ENCODE results near the gene CST8.
"Not testable (repeated sequence)": the region's sequence is repeated elsewhere in the genome, so short reads cannot be mapped to it uniquely, and the experiment has no call there.

Gene CST8

GRCh38 chr20:23456873-23457272 lies 34.0 kb upstream of the CST8 start:
- peaks cover under 1% of the 10 kb centered on the region for H3K27me3 Mint-ChIP-seq
- no peak overlapping the region for H3K4me3 Mint-ChIP-seq
- no peak overlapping the region for H3K27ac Mint-ChIP-seq
- H3K9me3 Mint-ChIP-seq (ENCODE audit: low read depth) = no peaks in the 10 kb centered on the region
- H3K4me1 Mint-ChIP-seq (ENCODE audit: low read depth) = peaks cover 15% of the 10 kb centered on the region
- no peaks in the 10 kb centered on the region for H3K36me3 Mint-ChIP-seq

- no peaks in the 10 kb centered on the region for H3K36me3 Mint-ChIP-seq
- peaks cover 5% of the 10 kb centered on the region for H3K9me3 Mint-ChIP-seq (ENCODE audit: low read depth)
- H3K4me1 Mint-ChIP-seq (ENCODE audit: low read depth) = peaks cover 15% of the 10 kb centered on the region
- H3K27me3 Mint-ChIP-seq = peaks cover 3% of the 10 kb centered on the region
- no peak overlapping the region for H3K27ac Mint-ChIP-seq
- no peak overlapping the region for H3K4me3 Mint-ChIP-seq
Observed at GRCh38 chr20:23459461-23460150, 31.3 kb upstream of the CST8 start.

DNA sequence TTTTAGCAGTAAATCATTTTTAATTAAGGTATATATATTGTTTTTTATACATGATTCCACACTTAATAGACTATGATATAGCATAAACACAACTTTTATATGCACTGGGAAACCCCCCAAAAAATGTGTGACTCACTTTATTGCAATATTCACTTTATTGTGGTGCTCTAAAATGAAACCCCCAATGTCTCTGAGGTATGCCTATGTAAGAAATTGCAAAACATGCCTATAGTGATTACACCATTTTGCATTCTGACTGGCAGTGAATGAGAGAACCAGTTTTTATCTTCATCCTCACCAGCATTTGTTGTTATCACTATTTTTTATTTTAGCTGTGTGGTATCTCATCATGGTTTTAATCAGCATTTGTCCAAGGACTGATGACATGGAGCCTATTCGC lies 29.7 kb upstream of the CST8 start:
- Mint-ChIP-seq H3K9me3 (ENCODE audit: low read depth) (peaks cover 16% of the 10 kb centered on the region), H3K36me3 (no peaks in the 10 kb centered on the region), H3K4me1 (ENCODE audit: low read depth) (peaks cover 9% of the 10 kb centered on the region), H3K27me3 (peaks cover 5% of the 10 kb centered on the region), H3K27ac (no peak overlapping the region), H3K4me3 (no peak overlapping the region)

- H3K9me3 Mint-ChIP-seq (ENCODE audit: low read depth) = peaks cover 28% of the 10 kb centered on the region
- H3K4me1 Mint-ChIP-seq (ENCODE audit: low read depth); H3K27me3 Mint-ChIP-seq; H3K4me3 Mint-ChIP-seq; H3K36me3 Mint-ChIP-seq; H3K27ac Mint-ChIP-seq: not testable (repeated sequence)
Observed at GRCh38 chr20:23466961-23467360, 24.0 kb upstream of the CST8 start.

GRCh38 chr20:23472306-23472705 lies 18.6 kb upstream of the CST8 start:
- H3K9me3 Mint-ChIP-seq (ENCODE audit: low read depth); H3K36me3 Mint-ChIP-seq; H3K4me1 Mint-ChIP-seq (ENCODE audit: low read depth); H3K27ac Mint-ChIP-seq; H3K27me3 Mint-ChIP-seq; H3K4me3 Mint-ChIP-seq: not testable (repeated sequence)

- not testable (repeated sequence) for H3K27ac Mint-ChIP-seq; H3K4me1 Mint-ChIP-seq (ENCODE audit: low read depth); H3K4me3 Mint-ChIP-seq; H3K9me3 Mint-ChIP-seq (ENCODE audit: low read depth); H3K27me3 Mint-ChIP-seq; H3K36me3 Mint-ChIP-seq
Observed at GRCh38 chr20:23473293-23473692, 17.6 kb upstream of the CST8 start.

DNA sequence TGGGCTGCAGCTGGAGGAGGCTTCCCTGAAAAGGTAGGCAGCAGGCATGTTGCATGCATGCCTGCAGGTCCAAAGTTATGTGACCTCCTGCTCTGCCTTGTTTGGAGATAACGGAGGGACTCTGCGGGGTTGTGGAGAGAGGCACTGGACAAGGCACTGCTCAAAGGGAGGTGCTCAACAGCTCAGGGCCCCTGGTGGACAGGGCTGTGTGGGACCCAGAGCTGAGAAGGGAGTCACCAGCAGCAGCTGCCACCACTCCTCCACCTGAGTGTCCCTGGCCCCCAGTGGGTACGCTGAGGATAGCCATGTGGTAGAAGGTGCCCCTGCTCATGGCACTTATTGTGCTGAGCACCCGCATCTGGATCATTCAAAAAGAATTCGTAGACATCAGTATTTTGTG lies 15.5 kb upstream of the CST8 start:
- peaks cover 2% of the 10 kb centered on the region for H3K27me3 Mint-ChIP-seq
- H3K4me1 Mint-ChIP-seq (ENCODE audit: low read depth) = no peaks in the 10 kb centered on the region
- H3K36me3 Mint-ChIP-seq = no peaks in the 10 kb centered on the region
- no peak overlapping the region for H3K27ac Mint-ChIP-seq
- H3K4me3 Mint-ChIP-seq = no peak overlapping the region
- no peaks in the 10 kb centered on the region for H3K9me3 Mint-ChIP-seq (ENCODE audit: low read depth)

DNA sequence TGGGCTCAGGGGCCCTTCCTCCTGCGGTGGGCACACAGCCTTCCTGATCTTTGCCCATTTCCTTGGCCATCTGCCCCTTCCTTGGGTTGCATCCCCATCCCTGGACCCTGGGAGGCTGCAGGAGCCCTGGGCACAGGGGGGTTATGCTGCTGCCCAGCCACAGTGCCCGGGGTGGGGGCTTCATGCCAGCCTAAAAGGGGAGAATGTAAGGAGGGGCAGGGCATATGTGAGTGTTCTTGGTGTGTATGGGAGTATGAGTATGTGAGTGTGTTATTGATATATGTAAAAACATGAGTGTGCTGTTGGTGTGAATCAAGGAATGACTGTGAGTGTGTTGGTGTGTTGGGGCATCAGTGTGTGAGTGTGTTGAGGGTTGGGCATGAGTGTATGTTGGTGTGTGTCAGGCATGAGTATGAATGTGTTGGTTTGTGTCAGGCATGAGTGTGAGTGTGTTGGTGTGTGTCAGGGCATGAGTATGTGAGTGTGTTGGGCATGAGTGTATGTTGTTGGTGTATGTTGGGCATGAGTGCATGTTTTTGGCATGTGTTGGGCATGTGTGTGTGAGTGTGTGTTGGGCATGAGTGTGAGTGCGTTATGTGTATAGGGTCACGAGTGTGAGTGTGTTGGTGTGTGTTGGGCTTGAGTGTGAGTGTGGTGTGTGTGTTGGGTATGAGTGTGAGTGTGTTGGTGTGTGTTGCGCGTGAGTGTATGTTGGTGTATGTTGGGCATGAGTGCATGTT lies 14.7 kb upstream of the CST8 start:
- no peak overlapping the region for H3K4me3 Mint-ChIP-seq
- no peaks in the 10 kb centered on the region for H3K36me3 Mint-ChIP-seq
- H3K27ac Mint-ChIP-seq = no peak overlapping the region
- peaks cover 2% of the 10 kb centered on the region for H3K27me3 Mint-ChIP-seq
- H3K9me3 Mint-ChIP-seq (ENCODE audit: low read depth) = no peaks in the 10 kb centered on the region
- no peaks in the 10 kb centered on the region for H3K4me1 Mint-ChIP-seq (ENCODE audit: low read depth)

DNA sequence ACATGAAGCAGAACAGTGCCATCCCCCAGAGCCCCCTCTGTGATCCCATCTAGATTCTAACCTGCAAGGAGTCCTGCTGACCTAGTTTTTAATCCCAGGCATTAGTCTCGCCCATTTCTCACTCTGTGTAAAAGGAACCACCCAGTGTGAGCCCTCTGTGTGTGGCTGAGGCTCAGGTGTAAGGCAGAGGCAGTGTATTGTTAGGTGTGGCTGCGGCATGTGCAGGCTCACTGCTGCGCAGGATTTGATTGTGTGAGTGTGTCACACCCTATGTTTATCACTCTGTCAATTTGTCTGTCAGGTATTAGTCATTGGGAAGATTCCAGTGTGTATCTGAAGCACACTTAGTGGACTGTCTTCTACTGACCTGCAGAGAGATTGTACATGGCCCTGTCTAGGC lies 13.7 kb upstream of the CST8 start:
- H3K9me3 Mint-ChIP-seq (ENCODE audit: low read depth) = no peaks in the 10 kb centered on the region
- no peak overlapping the region for H3K27ac Mint-ChIP-seq
- H3K4me1 Mint-ChIP-seq (ENCODE audit: low read depth) = no peaks in the 10 kb centered on the region
- H3K27me3 Mint-ChIP-seq = peaks cover 2% of the 10 kb centered on the region
- no peaks in the 10 kb centered on the region for H3K36me3 Mint-ChIP-seq
- no peak overlapping the region for H3K4me3 Mint-ChIP-seq

GRCh38 chr20:23479043-23479442 lies 11.9 kb upstream of the CST8 start:
- Mint-ChIP-seq H3K4me1 (ENCODE audit: low read depth) (no peaks in the 10 kb centered on the region), H3K27me3 (no peaks in the 10 kb centered on the region), H3K36me3 (no peaks in the 10 kb centered on the region), H3K4me3 (no peak overlapping the region), H3K27ac (no peak overlapping the region), H3K9me3 (ENCODE audit: low read depth) (no peaks in the 10 kb centered on the region)

- no peaks in the 10 kb centered on the region for H3K4me1 Mint-ChIP-seq (ENCODE audit: low read depth)
- no peak overlapping the region for H3K27ac Mint-ChIP-seq
- H3K36me3 Mint-ChIP-seq = no peaks in the 10 kb centered on the region
- H3K27me3 Mint-ChIP-seq = no peaks in the 10 kb centered on the region
- no peaks in the 10 kb centered on the region for H3K9me3 Mint-ChIP-seq (ENCODE audit: low read depth)
- H3K4me3 Mint-ChIP-seq = no peak overlapping the region
Observed at GRCh38 chr20:23482138-23482537, 8.8 kb upstream of the CST8 start.

- H3K36me3 Mint-ChIP-seq = no peaks in the 10 kb centered on the region
- H3K27me3 Mint-ChIP-seq = no peaks in the 10 kb centered on the region
- no peak overlapping the region for H3K4me3 Mint-ChIP-seq
- H3K4me1 Mint-ChIP-seq (ENCODE audit: low read depth) = no peaks in the 10 kb centered on the region
- H3K27ac Mint-ChIP-seq = no peak overlapping the region
- no peaks in the 10 kb centered on the region for H3K9me3 Mint-ChIP-seq (ENCODE audit: low read depth)
Observed at GRCh38 chr20:23484081-23484480, 6.8 kb upstream of the CST8 start.

DNA sequence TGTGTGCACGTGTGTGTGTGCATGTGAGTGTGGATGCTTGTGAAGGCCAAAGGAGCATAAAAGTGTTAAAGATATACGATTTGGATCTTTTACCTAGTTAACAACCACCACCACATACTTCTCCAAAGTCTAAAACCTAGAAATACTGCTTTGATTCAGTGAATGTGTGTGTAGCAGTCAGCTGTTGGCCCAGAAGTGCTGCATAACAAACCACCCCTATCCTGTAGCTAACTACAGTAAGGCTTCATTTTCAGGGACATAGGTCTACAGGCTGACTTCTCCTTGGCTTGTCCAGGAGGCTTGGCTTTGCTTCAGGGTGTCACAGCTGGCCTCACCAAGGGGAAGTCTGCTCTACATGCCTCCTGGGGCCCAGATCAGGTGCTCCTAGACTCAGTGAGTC lies 2.4 kb upstream of the CST8 start:
- H3K27ac Mint-ChIP-seq = no peak overlapping the region
- H3K9me3 Mint-ChIP-seq (ENCODE audit: low read depth) = no peaks in the 10 kb centered on the region
- H3K4me3 Mint-ChIP-seq = no peak overlapping the region
- no peaks in the 10 kb centered on the region for H3K36me3 Mint-ChIP-seq
- H3K27me3 Mint-ChIP-seq = no peaks in the 10 kb centered on the region
- H3K4me1 Mint-ChIP-seq (ENCODE audit: low read depth) = no peaks in the 10 kb centered on the region

DNA sequence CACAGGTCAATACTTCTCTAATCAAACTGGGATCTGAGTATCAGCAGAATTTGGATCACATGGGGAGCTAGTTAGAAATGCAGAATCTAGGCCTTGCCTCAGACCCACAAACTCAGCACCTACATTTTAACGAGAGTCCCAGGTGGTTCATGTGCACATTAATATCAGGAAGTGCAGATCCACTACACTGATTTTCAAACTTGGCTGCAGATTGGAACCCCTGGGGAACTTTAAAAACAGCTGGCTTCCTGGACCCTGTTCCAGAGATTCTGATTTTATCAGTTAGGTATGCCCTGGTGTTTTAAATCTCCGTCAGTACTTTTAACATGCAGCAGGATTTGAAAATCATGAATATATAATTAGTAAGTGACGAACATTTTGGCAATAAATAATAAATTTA lies 1.9 kb upstream of the CST8 start:
- no peak overlapping the region for H3K4me3 Mint-ChIP-seq
- H3K27ac Mint-ChIP-seq = no peak overlapping the region
- no peaks in the 10 kb centered on the region for H3K9me3 Mint-ChIP-seq (ENCODE audit: low read depth)
- H3K4me1 Mint-ChIP-seq (ENCODE audit: low read depth) = no peaks in the 10 kb centered on the region
- H3K27me3 Mint-ChIP-seq = no peaks in the 10 kb centered on the region
- H3K36me3 Mint-ChIP-seq = no peaks in the 10 kb centered on the region

DNA sequence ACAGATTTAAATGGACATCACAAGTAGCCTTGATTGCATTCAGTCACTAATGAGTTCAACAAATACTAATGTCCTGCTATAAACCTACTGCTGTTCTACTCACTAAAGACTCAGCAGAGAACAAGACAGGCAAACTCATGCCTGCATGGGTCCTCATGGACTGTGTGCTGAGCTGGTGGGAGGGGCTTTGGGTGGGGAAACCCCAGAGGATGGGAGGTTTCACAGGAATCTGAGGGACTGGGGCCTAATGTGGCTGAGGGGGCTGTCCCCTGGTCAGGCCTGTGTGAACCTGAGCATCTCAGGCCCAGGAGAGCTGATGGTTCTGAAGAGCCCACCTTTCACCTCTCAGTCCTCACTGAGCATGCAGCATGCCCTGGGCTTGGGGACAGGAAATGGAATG lies 1.4 kb downstream of the CST8 start:
- no peaks in the 10 kb centered on the region for H3K36me3 Mint-ChIP-seq
- H3K4me3 Mint-ChIP-seq = no peak overlapping the region
- no peaks in the 10 kb centered on the region for H3K9me3 Mint-ChIP-seq (ENCODE audit: low read depth)
- H3K27me3 Mint-ChIP-seq = no peaks in the 10 kb centered on the region
- H3K4me1 Mint-ChIP-seq (ENCODE audit: low read depth) = no peaks in the 10 kb centered on the region
- H3K27ac Mint-ChIP-seq = no peak overlapping the region

DNA sequence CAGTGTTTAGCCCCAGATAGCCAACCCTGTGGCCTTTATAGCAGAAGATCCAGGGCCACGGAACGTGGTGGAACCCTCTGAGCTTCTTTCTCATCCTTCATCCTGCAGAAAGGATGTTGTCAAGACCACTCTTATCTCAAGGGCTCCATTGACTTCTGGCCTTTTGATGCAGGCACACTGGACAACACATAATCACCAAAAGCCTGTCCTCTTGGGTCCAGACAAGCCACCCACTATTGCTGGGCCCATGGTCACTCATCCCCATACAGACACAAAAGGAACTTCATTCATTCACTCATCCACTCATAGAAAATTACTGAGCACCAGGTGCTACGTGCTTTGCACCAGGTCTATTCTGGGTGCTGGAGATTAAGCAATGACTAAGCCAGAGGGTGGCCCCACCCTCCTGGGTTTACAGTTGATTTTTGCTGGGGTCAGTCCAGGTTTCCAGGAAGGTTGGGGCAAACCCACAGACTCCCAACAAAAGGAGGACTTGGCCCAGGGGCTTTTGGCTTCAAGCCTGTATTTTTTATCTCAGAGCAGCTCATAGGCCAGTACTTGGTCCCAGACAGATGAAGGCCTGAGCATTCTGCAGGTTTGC lies 2.4 kb downstream of the CST8 start:
- Mint-ChIP-seq H3K27ac (no peak overlapping the region), H3K4me3 (no peak overlapping the region), H3K27me3 (no peaks in the 10 kb centered on the region), H3K4me1 (ENCODE audit: low read depth) (no peaks in the 10 kb centered on the region), H3K9me3 (ENCODE audit: low read depth) (no peaks in the 10 kb centered on the region), H3K36me3 (no peaks in the 10 kb centered on the region)
